HCT116 (cell line): ENCODE results near the gene TMEM89. TPM values are rescaled to one million over a fixed set of nuclear protein-coding genes. Genes with fewer than 3 reads are reported as not detected.

Experiments used
- ATAC-seq: fragments of 200-7000 bp; cut with Tn5 transposase; 2 replicates; pipeline ENCODE4 v1.9.1; 2020; ENCODE audit warnings: mild to moderate bottlenecking, moderate library complexity
- BruUV-seq: library from RNA; stranded (reverse); fragments of 400-500 nt; replicated peaks from 2 replicates; lab custom pipeline; 2021; lab: Mats Ljungman, UMichigan
- CTCF ChIA-PET: fragments of 300-600 bp; sonication (Branson Sonifier 250); formaldehyde crosslinking; loops from one replicate; lab custom pipeline; 2021; ENCODE audit warnings: antibody characterized with exemption; lab: Charles Lee
- POLR2A ChIA-PET: fragments of 300-600, 350-600 bp; sonication (Branson Sonifier 250); formaldehyde crosslinking; loops from one replicate; lab custom pipeline; 2021; ENCODE audit warnings: antibody characterized with exemption; lab: Charles Lee
- RAD21 ChIA-PET, 2 experiments: fragments of 300-600 bp; sonication (Branson Sonifier 250); formaldehyde crosslinking; loops; one replicate each; lab custom pipeline; 2023; ENCODE audit warnings: low total read pairs in 2 of 2; ENCODE audit not compliant: uncharacterized antibody in 2 of 2, unreplicated experiment in 2 of 2, low non-redundant PET in 1 of 2; lab: Charles Lee
- DNase-seq: peaks from one replicate; pipeline ENCODE4 v3.0.0-alpha.2; 2010; ENCODE audit warnings: low read depth, low spot score
- H2AFZ ChIP-seq: fragments of 200-600 bp; shearing (Covaris generic), sonication (generic); 2 replicates; pipeline ENCODE4 v1.6.1; 2017; ENCODE audit warnings: low read depth, mixed run types, mixed read lengths, antibody characterized with exemption, low read length; ENCODE audit not compliant: poor library complexity, severe bottlenecking
- H3K27ac ChIP-seq: 2 replicates; pipeline ENCODE4 v1.5.1; 2012; ENCODE audit warnings: low read depth, low read length
- H3K27me3 ChIP-seq: fragments of 200-600 bp; sonication (generic); 2 replicates; pipeline ENCODE4 v1.6.1; 2016; ENCODE audit warnings: mixed run types, low read length, mixed read lengths; ENCODE audit not compliant: insufficient read depth
- H3K36me3 ChIP-seq, 2 experiments: fragments of 200-500 bp in 1 of 2; fragments of 200-600 bp in 1 of 2; sonication (Bioruptor generic) in 1 of 2; sonication (generic) in 1 of 2; 2 replicates each; pipeline versions ENCODE4 v1.5.1 to v1.6.1; 2014 to 2016; ENCODE audit warnings: low read length in 2 of 2, inconsistent platforms in 1 of 2, mixed read lengths in 1 of 2, mixed run types in 1 of 2; ENCODE audit not compliant: insufficient read depth in 2 of 2, control insufficient read depth in 1 of 2
- H3K4me1 ChIP-seq, 2 experiments: fragments of 200-600 bp in 1 of 2; sonication (generic) in 1 of 2; 2 replicates each; pipeline versions ENCODE4 v1.5.1 to v1.6.1; 2012 to 2017; ENCODE audit warnings: low read length in 2 of 2, inconsistent platforms in 1 of 2, mild to moderate bottlenecking in 1 of 2, mixed read lengths in 1 of 2, mixed run types in 1 of 2, moderate library complexity in 1 of 2; ENCODE audit not compliant: insufficient read depth in 2 of 2, control insufficient read depth in 1 of 2
- H3K4me2 ChIP-seq: fragments of 200-600 bp; sonication (generic); 2 replicates; pipeline ENCODE4 v1.6.1; 2017; ENCODE audit warnings: mixed run types, low read length, mixed read lengths
- H3K4me3 ChIP-seq, 2 experiments: fragments of 200-600 bp in 1 of 2; sonication (generic) in 1 of 2; replicated peaks in 1 of 2; 2 replicates each; pipeline ENCODE4 v1.5.1; 2011 to 2016; ENCODE audit warnings: low read length in 2 of 2, control low read depth in 1 of 2, low read depth in 1 of 2, mild to moderate bottlenecking in 1 of 2, mixed read lengths in 1 of 2, mixed run types in 1 of 2
- H3K79me2 ChIP-seq: fragments of 200-600 bp; sonication (generic); 2 replicates; pipeline ENCODE4 v1.6.1; 2017; ENCODE audit warnings: mild to moderate bottlenecking, mixed run types, low read length, moderate library complexity, mixed read lengths; ENCODE audit not compliant: insufficient read depth
- H3K9ac ChIP-seq: fragments of 200-600 bp; sonication (generic); 2 replicates; pipeline ENCODE4 v1.6.1; 2016; ENCODE audit warnings: low read length, mixed read lengths
- H3K9me2 ChIP-seq: fragments of 200-600 bp; sonication (generic), shearing (Covaris generic); 2 replicates; pipeline ENCODE4 v1.6.1; 2017; ENCODE audit warnings: mixed run types, mild to moderate bottlenecking, moderate library complexity; ENCODE audit not compliant: insufficient read depth
- H3K9me3 ChIP-seq, 2 experiments: fragments of 200-500 bp in 1 of 2; fragments of 200-600 bp in 1 of 2; sonication (Bioruptor generic) in 1 of 2; sonication (generic) in 1 of 2; 2 replicates each; pipeline ENCODE4 v1.6.1; 2014 to 2017; ENCODE audit warnings: low read length in 2 of 2, mixed read lengths in 2 of 2, inconsistent platforms in 1 of 2, low read depth in 1 of 2, mild to moderate bottlenecking in 1 of 2, mixed run types in 1 of 2, moderate library complexity in 1 of 2; ENCODE audit not compliant: control insufficient read depth in 1 of 2, insufficient read depth in 1 of 2
- H4K20me1 ChIP-seq: fragments of 200-600 bp; sonication (generic), shearing (Covaris generic); 2 replicates; pipeline ENCODE4 v1.6.1; 2017; ENCODE audit warnings: mixed run types, mild to moderate bottlenecking, moderate library complexity; ENCODE audit not compliant: insufficient read depth
- CBX3 ChIP-seq: IDR thresholded peaks from 2 replicates; pipeline ENCODE4 v1.6.1; 2012; ENCODE audit warnings: low read depth
- EGR1 ChIP-seq: IDR thresholded peaks from 2 replicates; pipeline ENCODE4 v1.6.1; 2012; ENCODE audit warnings: low read depth
- ELF1 ChIP-seq: IDR thresholded peaks from 2 replicates; pipeline ENCODE4 v1.6.1; 2012; ENCODE audit warnings: low read depth, borderline replicate concordance
- EZH2phosphoT487 ChIP-seq: fragments of 200-600 bp; IDR thresholded peaks from 2 replicates; pipeline ENCODE4 v1.6.1; 2018; ENCODE audit warnings: antibody characterized with exemption, borderline replicate concordance
- FOSL1 ChIP-seq: IDR thresholded peaks from 2 replicates; pipeline ENCODE4 v1.6.1; 2012; ENCODE audit warnings: low read depth
- MAX ChIP-seq: IDR thresholded peaks from 2 replicates; pipeline ENCODE4 v1.6.1; 2012
- POLR2A ChIP-seq: IDR thresholded peaks from 2 replicates; pipeline ENCODE4 v1.7.0; 2011; ENCODE audit warnings: borderline replicate concordance; ENCODE audit not compliant: insufficient read depth, insufficient read length; ENCODE audit errors: extremely low read depth
- POLR2AphosphoS5 ChIP-seq: IDR thresholded peaks from 2 replicates; pipeline ENCODE4 v1.6.1; 2011; ENCODE audit warnings: mild to moderate bottlenecking, low read depth, low read length, moderate library complexity
- RAD21 ChIP-seq: IDR thresholded peaks from 2 replicates; pipeline ENCODE4 v1.6.1; 2012; ENCODE audit warnings: low read depth, mild to moderate bottlenecking
- SP1 ChIP-seq: IDR thresholded peaks from 2 replicates; pipeline ENCODE4 v1.6.1; 2012; ENCODE audit warnings: low read depth
- TCF7L2 ChIP-seq: IDR thresholded peaks from 2 replicates; pipeline ENCODE4 v1.7.0; 2011; ENCODE audit warnings: borderline replicate concordance, inconsistent platforms; ENCODE audit not compliant: insufficient read depth, insufficient read length; ENCODE audit errors: extremely low read depth
- YY1 ChIP-seq: IDR thresholded peaks from 2 replicates; pipeline ENCODE4 v1.6.1; 2011; ENCODE audit warnings: low read length, low read depth, moderate library complexity, mild to moderate bottlenecking; ENCODE audit not compliant: insufficient replicate concordance; ENCODE audit errors: extremely low read depth
- ZFX ChIP-seq: fragments of 450-650 bp; IDR thresholded peaks from 2 replicates; pipeline ENCODE4 v1.6.1; 2017
- intact Hi-C: fragments of 100-400 bp; cut with micrococcal nuclease; formaldehyde crosslinking; loops from 2 replicates; pipeline ENCODE4 v1.10.0; 2022
- total RNA-seq: library from RNA; stranded (reverse); gene quantifications from one replicate; pipeline ENCODE4 v1.2.1, GENCODE V29; 2021; ENCODE audit not compliant: unreplicated experiment
- TF ChIP-seq, protein P1 (sequence below): IDR thresholded peaks from 2 replicates; pipeline ENCODE4 v1.6.1; 2012
- TF ChIP-seq, protein P2 (sequence below), 3 experiments: fragments of 200-600 bp in 1 of 3; sonication (generic) in 1 of 3; IDR thresholded peaks in 2 of 3; conservative IDR thresholded peaks in 1 of 3; 2 replicates each; pipeline ENCODE4 v1.5.1; 2012 to 2017; ENCODE audit warnings: low read depth in 2 of 3, low read length in 2 of 3, antibody characterized with exemption in 1 of 3, borderline replicate concordance in 1 of 3, control low read depth in 1 of 3, mild to moderate bottlenecking in 1 of 3, mixed read lengths in 1 of 3, mixed run types in 1 of 3, moderate library complexity in 1 of 3; ENCODE audit not compliant: insufficient read depth in 1 of 3

TMEM89 gene
- total RNA-seq, 1 experiment from 2014 or later: 0.49 TPM

GRCh38 chr3:48612309-48612708, 9.3 kb downstream of the TMEM89 start:
- H3K9me2 ChIP-seq: no peaks in the 10 kb centered on the region
- intact Hi-C loops: no loop called here
- ChIA-PET RAD21 (interaction anchor here in 1 of 2 experiments (0.7 kb wide), 1 partner anchor 48 kb away, joined by 3 read pairs; no protein-coding TSS in a partner anchor), CTCF (no interaction called here), POLR2A (no interaction called here)
- H3K9me3 ChIP-seq: peaks cover 2 to 4% of the 10 kb centered on the region in 2 experiments; a peak in 2 of 4 replicates
- no peak for ATAC-seq
- peaks cover 22% of the 10 kb centered on the region for H3K79me2 ChIP-seq
- peaks cover 5 to 10% of the 10 kb centered on the region in 2 experiments; a peak in 1 of 4 replicates for H3K36me3 ChIP-seq
- no peak overlapping the region for H3K9ac ChIP-seq
- no peak overlapping the region for H3K4me3 ChIP-seq
- peaks cover 2 to 19% of the 10 kb centered on the region in 2 experiments; a peak in 2 of 4 replicates for H3K4me1 ChIP-seq
- no peaks in the 10 kb centered on the region for H3K27me3 ChIP-seq
- H3K27ac ChIP-seq: no peak overlapping the region
- H4K20me1 ChIP-seq: no peaks in the 10 kb centered on the region
- H3K4me2 ChIP-seq: no peak overlapping the region
- no peak for DNase-seq
- BruUV-seq: no TSS peak
- H2AFZ ChIP-seq: no peak overlapping the region
- TF ChIP-seq, protein P1, sequence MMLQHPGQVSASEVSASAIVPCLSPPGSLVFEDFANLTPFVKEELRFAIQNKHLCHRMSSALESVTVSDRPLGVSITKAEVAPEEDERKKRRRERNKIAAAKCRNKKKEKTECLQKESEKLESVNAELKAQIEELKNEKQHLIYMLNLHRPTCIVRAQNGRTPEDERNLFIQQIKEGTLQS: no peak
- no peak for TF ChIP-seq SP1
- TF ChIP-seq EZH2phosphoT487: no peak
- TF ChIP-seq ELF1: no peak
- no peak for TF ChIP-seq CBX3

- peak; percentile 81 for DNase-seq
- TF ChIP-seq TCF7L2 (peak; percentile 10), YY1 (peak; percentile 93), RAD21 (peak; percentile 56), EZH2phosphoT487 (no peak), EGR1 (peak; percentile 89), ZFX (peak; percentile 80; the same call in 1 of the 2 replicates), MAX (peak; percentile 33; the same call in 1 of the 2 replicates), POLR2A (peak; percentile 93), FOSL1 (no peak), POLR2AphosphoS5 (peak; percentile 96), SP1 (no peak)
- TF ChIP-seq, protein P2, sequence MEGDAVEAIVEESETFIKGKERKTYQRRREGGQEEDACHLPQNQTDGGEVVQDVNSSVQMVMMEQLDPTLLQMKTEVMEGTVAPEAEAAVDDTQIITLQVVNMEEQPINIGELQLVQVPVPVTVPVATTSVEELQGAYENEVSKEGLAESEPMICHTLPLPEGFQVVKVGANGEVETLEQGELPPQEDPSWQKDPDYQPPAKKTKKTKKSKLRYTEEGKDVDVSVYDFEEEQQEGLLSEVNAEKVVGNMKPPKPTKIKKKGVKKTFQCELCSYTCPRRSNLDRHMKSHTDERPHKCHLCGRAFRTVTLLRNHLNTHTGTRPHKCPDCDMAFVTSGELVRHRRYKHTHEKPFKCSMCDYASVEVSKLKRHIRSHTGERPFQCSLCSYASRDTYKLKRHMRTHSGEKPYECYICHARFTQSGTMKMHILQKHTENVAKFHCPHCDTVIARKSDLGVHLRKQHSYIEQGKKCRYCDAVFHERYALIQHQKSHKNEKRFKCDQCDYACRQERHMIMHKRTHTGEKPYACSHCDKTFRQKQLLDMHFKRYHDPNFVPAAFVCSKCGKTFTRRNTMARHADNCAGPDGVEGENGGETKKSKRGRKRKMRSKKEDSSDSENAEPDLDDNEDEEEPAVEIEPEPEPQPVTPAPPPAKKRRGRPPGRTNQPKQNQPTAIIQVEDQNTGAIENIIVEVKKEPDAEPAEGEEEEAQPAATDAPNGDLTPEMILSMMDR (IDR thresholded peaks at IDR 0.05 in 2 of 3, conservative IDR thresholded peaks at IDR 0.05 in 1 of 3; ENCODE audit: borderline replicate concordance in 1 of 3, insufficient read depth in 1 of 3, low read depth in 2 of 3, low read length in 2 of 3): peak; percentile 44 to 61 (median 53); a peak in 5 of 6 replicates
- Histone ChIP-seq H3K9ac (peak within 1 kb of the TSS; percentile 92), H3K4me2 (peak within 1 kb of the TSS; percentile 84), H3K9me3 (no peaks in the 10 kb centered on the region), H3K4me1 (peaks cover 2 to 19% of the 10 kb centered on the region in 2 experiments; a peak in 2 of 4 replicates), H2AFZ (peak within 1 kb of the TSS; percentile 74), H4K20me1 (no peaks in the 10 kb centered on the region), H3K27me3 (no peaks in the 10 kb centered on the region), H3K79me2 (peaks cover 38% of the 10 kb centered on the region), H3K27ac (peak within 1 kb of the TSS; percentile 72), H3K36me3 (peaks cover 15 to 32% of the 10 kb centered on the region in 2 experiments; a peak in 3 of 4 replicates), H3K4me3 (peak within 1 kb of the TSS; percentile 81 to 84), H3K9me2 (no peaks in the 10 kb centered on the region)
- no TSS peak for BruUV-seq
- ChIA-PET RAD21 (no interaction called here), CTCF (interaction anchor here (0.8 to 1.0 kb wide), 2 partner anchors 26 to 208 kb away, joined by 3 read pairs; partner anchors contain the start of gene SLC26A6), POLR2A (interaction anchor here (1.6 kb wide), 1 partner anchor 26 kb away, joined by 3 read pairs; the partner anchor contains the start of gene SLC26A6)
- ATAC-seq: peak; percentile 99
- intact Hi-C loops: loop anchor here (5.0 kb wide), 1 partner anchor 52 kb away; the partner anchor contains the start of gene PFKFB4
Measured at GRCh38 chr3:48609088-48610005, 12.2 kb downstream of the TMEM89 start, which contains the start of gene UQCRC1. Gene UQCRC1 (minus strand): TSS chr3:48609646. CDS start chr3:48609620, 26 bp downstream.
